ENCODE results near the gene IL19.
A peak's percentile ranks its signal among the peaks of the same experiment; 100 is the strongest.
"Not testable (repeated sequence)": the region's sequence is repeated elsewhere in the genome, so short reads cannot be mapped to it uniquely, and the experiment has no call there.

IL19 gene

GRCh38 chr1:206778031-206778430 lies 7.5 kb downstream of the IL19 start:
- no peak for DNase-seq

DNA sequence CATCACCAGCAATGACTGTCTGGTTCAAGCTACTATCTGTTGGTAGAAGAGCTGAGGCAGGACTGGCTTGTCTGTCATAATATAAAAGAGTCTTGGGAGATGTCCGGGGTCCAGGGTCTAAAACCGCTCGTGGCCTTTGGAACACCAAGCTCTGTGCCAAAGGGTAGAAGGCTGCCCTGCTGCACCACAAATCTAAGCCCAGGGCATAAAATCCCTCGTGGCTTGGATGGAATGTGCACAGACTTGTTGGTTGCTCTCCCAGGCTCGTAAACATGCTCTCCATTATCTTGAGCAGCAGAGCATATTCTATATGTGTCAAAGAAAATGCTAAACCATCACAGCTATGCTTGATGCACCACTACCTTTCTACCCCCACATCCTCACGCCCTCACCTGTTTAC lies 8.3 kb downstream of the IL19 start:
- not testable (repeated sequence) for DNase-seq

DNA sequence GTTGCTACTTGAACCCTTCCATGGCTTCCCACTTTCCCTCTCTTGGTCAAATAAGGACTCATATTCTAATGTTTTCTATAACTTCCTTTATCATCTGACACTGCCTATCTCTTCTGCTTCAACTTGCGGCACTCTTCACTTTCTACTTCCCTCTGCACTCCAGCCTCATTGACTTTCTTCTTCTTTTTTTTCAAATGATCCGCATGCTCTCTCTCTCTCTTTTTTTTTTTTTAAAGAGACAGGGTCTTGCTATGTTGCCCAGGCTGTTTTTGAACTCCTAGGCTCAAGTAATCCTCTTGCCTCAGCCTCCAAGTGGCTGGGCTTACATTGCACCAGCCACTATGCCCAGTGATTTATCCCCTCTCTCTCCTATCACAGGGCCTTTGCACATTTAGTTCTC lies 9.1 kb downstream of the IL19 start:
- DNase-seq: no peak

DNA sequence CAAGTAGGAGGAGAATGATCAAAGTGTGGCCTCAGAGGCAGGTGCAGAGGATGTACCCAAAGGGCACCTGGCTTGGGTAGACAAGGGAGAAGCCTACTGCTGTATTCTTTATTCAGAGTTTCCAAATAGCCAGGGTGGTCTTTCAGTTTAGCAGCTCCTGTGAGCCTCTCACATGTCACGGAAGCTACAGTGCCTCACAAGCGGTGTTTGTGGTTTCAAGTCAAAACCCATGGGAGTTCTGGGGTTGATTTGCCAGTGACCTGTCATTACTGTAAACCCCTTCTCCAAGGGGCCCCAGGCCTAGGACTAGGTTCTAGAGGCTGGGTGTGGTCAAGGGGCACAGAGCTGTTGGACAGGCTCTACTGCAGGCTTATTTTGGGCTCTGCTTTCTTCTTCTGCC lies 11.9 kb downstream of the IL19 start:
- no peak for DNase-seq

DNA sequence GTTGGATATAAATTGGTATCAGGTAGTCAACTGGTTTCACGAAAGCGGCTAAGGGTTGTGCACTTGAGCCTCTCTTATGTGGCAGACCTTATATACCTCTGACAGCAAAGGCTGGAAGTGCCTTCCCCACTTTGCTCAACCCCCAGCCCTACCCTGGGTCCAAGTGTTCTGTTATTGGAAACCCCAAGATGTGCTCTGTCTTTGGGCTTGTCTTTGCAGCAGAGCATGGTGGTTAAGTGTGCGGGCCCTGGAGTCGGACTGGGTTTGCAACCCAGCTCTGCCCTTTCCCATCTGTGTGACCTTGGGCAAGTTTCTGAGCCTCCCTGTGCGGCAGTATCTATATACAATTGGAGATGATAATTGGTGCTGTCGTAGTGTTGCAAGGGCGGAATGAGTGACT lies 12.9 kb downstream of the IL19 start:
- no peak for DNase-seq

DNA sequence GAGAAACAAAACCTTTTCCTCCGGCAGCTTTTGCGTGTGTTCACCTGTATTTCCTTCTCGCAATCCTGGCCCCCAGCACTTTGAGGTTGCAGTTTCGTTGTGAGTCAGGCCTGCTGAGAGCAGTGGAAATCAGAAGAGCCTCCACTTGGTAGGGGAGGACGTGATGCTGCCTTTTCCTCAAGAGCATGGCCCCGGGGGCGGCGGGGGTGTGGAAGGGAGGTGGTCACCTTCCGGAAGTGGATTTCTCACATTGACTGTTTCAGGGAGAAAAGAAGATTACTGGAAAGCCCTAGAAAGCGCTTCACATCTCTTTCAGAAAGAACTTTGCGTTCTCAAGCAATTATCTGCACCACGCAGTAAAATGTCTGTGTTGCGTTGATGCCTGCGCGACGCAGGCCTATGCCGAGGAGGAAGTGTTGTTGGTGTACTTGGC lies 13.9 kb downstream of the IL19 start:
- DNase-seq: peak in 3 of 6 experiments; percentile 36 to 60 (median 49)

- DNase-seq: no peak
Observed at GRCh38 chr1:206785182-206785765, 14.7 kb downstream of the IL19 start.

GRCh38 chr1:206786212-206786886 lies 15.8 kb downstream of the IL19 start:
- DNase-seq: no peak

GRCh38 chr1:206787891-206788290 lies 17.3 kb downstream of the IL19 start:
- DNase-seq: no peak

DNA sequence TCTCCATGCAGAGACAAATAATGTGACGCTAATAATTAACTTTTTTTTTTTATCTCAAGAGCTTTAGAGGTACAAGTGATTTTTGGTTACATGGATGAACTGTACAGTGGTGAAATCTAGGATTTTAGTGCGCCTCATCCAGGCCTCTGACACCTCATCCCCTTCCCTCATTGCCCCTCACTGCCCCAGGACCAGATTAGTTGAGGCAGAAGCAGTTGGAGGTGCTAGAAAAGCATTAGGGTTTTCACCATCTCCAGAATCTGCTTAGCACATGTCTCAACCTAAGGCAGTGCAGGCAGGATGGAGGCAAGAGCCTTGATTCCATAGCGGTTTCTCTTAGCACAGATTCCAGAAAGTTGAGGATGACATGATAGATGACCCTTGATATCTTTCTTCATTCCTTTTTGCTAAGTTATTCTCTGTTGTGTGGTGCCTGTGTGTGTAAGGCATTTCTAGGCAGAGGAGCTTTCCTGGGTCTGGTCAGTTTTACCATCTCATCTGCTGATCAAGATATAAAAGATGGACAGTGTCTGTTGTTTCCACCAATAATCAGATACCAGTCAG lies 18.0 kb downstream of the IL19 start:
- DNase-seq: no peak

- no peak for DNase-seq
Observed at GRCh38 chr1:206790502-206791250, 20.1 kb downstream of the IL19 start.

GRCh38 chr1:206792939-206793607 lies 22.5 kb downstream of the IL19 start:
- no peak for DNase-seq

GRCh38 chr1:206793620-206794019 lies 23.0 kb downstream of the IL19 start:
- no peak for DNase-seq

DNA sequence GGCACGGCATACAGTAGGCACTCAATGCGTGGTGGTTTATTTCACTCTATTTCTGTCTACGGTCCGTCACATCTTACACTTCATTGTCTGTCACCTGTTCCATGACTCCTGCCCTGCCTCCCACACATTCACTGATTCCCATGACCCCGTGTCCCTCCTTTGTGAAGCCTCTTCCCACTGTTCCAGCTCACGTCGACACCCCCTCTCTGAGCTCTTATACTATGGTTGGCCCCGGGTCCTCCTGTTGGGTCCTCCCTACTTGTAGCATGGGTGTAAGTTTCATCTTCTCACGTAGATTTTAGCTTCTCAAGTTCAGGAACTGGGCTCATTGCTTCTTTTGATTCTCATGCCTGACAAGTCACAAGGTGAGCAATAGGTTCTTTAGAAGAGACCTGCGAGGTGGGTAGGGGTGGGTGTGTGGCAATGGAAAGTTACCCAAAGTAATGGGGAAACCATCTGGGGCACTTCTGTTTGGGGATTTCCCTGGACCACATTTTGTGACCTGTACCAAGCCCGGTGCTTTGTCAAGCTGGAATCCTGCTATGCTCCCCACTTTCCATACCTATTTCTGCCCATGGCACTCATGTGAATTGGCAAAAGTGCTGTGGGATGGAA lies 23.8 kb downstream of the IL19 start:
- DNase-seq: no peak

DNA sequence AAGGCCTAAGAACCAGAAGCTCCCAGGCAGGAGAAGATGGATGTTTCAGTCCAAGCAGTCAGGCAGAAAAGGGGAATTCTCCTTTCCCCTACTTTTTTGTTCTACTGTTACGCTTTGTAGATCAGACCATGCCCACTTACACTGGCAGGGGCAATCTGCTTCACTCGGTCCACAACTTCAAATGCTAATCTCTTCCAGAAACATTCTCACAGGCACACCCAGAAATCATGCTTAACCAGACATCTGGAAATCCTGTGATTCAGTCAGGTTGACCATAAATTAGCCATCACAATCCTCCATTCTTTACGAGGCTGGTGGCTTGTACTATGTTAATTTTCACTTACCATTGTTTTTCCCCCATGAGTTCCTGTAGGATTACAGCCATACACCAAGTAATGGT lies 25.5 kb downstream of the IL19 start:
- no peak for DNase-seq

DNA sequence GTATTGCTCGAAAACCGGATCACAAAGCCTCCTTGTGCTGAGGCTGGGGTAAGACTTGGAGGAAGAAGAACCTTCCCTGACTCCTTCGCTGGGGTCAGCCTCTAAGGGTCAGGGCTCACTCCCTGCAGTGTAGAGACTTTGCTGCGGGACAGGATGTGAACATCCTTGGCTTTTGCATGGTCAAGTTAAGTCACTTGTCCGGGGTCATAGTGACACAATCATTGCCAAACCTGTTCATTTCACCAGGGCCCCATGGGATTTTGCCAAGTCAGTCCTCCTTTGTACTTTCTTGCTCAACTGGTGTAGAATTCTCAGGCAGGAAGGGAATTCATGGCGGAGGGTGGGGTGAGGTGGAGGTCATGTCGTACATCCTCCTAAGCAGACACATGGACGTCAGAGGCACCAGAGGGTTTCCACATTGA lies 26.4 kb downstream of the IL19 start:
- no peak for DNase-seq

GRCh38 chr1:206797534-206798383 lies 27.2 kb downstream of the IL19 start:
- DNase-seq: peak in 2 of 6 experiments; percentile 3 to 10

- DNase-seq: no peak
Observed at GRCh38 chr1:206798384-206798996, 27.9 kb downstream of the IL19 start.

DNA sequence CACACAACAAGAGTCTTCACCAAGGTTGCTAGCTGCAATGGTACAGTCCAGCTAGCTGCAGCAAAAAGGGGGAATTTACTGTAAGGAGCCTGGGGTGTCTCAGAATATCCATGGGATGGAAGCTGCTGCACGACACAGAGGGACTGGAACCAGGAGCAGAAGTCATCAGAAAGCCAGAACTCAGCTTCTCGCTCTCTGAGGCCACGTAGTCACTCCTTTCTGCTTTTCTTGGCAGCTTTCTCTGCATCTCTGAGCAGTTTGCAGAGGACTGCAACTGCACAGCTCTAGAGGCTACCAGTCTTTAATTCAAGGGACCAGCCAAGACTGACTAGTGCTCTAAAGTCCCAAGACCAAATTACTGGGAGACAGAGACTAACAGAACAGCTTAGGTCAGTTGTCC lies 28.7 kb downstream of the IL19 start:
- no peak for DNase-seq

DNA sequence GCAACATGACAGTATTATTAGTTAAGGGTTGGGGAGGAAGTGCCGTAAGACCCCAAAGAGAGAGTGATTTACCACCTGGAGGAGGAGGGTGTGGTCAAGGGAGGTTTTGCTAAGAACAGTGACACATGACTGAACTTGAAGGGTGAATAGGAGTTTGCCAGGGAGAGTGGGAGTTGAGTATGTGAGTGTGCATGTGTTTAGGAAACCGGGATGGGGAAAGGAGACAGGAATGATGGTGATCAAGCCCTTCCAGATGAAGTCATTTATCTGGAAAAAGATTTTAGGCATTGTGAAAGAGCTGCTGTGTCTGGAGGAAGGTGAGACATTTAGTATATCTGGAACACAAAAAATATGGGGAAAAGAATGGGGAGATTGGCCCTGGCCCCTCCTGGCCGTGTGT lies 29.8 kb downstream of the IL19 start:
- no peak for DNase-seq

- no peak for DNase-seq
Observed at GRCh38 chr1:206800891-206801290, 30.3 kb downstream of the IL19 start.

All from stimulated activated naive CD4-positive, alpha-beta T cell (primary cell).